Thyroid gland (tissue), 4 donors: Measurements from ENCODE around the gene FHIT.

Experiments used
- POLR2A ChIP-seq, 2 donors: fragments of 450-650 bp; IDR thresholded peaks; one replicate each; pipeline ENCODE4 v1.6.1; 2017; ENCODE audit warnings: antibody characterized with exemption in 2 of 2, mild to moderate bottlenecking in 2 of 2, moderate library complexity in 1 of 2
- TF ChIP-seq, protein P1 (sequence below), 6 experiments: fragments of 200-600 bp in 3 of 6; fragments of 450-650 bp in 3 of 6; sonication (generic) in 3 of 6; IDR thresholded peaks; one replicate each; pipeline ENCODE4 v1.5.1; 2016 to 2019; ENCODE audit warnings: antibody characterized with exemption in 6 of 6, mild to moderate bottlenecking in 2 of 6, inconsistent platforms in 1 of 6, moderate library complexity in 1 of 6

DNA sequence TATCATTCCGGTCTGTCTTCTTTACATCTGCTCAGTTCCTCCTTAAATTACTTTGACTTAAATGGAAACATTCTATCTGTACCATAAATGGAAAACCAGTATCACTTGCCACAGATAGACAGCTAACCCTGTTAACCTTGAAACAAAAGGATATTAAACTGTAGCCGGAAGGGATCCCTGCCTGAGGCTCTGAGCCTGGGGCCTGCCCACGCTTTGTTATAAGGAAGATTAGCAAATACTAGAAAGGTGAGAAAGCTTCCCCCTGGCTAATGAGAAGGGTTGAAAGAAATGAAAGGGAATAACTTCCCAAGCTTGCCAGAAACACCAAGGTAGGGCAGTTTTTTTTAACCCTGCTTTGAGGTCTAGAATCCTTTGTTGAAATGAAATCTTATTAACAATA is 927.6 kb downstream of the FHIT start:
- TF ChIP-seq, protein P1, sequence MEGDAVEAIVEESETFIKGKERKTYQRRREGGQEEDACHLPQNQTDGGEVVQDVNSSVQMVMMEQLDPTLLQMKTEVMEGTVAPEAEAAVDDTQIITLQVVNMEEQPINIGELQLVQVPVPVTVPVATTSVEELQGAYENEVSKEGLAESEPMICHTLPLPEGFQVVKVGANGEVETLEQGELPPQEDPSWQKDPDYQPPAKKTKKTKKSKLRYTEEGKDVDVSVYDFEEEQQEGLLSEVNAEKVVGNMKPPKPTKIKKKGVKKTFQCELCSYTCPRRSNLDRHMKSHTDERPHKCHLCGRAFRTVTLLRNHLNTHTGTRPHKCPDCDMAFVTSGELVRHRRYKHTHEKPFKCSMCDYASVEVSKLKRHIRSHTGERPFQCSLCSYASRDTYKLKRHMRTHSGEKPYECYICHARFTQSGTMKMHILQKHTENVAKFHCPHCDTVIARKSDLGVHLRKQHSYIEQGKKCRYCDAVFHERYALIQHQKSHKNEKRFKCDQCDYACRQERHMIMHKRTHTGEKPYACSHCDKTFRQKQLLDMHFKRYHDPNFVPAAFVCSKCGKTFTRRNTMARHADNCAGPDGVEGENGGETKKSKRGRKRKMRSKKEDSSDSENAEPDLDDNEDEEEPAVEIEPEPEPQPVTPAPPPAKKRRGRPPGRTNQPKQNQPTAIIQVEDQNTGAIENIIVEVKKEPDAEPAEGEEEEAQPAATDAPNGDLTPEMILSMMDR (IDR thresholded peaks at IDR 0.05) = no peak
- TF ChIP-seq POLR2A (IDR thresholded peaks at IDR 0.05) = no peak
